ENCODE results near the gene GPR89B.
"Not testable (repeated sequence)": the region's sequence is repeated elsewhere in the genome, so short reads cannot be mapped to it uniquely, and the experiment has no call there.

Gene GPR89B

GRCh38 chr1:147928236-147929132, at the start of gene GPR89B:
Gene GPR89B, plus strand, starts transcription at chr1:147928420. Its CDS starts 117 bp downstream, at chr1:147928537.
- peak; percentile 61 to 87 (median 74) for DNase-seq (ENCODE audit: low read depth in 2 of 3, low spot score in 2 of 3)

GRCh38 chr1:147879911-147880310, 48.3 kb upstream of the GPR89B start:
- no peak for DNase-seq (ENCODE audit: low read depth in 2 of 3, low spot score in 2 of 3)

- no peak for DNase-seq (ENCODE audit: low read depth in 2 of 3, low spot score in 2 of 3)
Observed at GRCh38 chr1:147882535-147882934, 45.7 kb upstream of the GPR89B start.

- peak; percentile 16 to 49 (median 42) for DNase-seq (ENCODE audit: low read depth in 2 of 3, low spot score in 2 of 3)
Observed at GRCh38 chr1:147890177-147890790, 37.9 kb upstream of the GPR89B start.

- no peak for DNase-seq (ENCODE audit: low read depth in 2 of 3, low spot score in 2 of 3)
Observed at GRCh38 chr1:147891088-147891487, 37.1 kb upstream of the GPR89B start.

- no peak for DNase-seq (ENCODE audit: low read depth in 2 of 3, low spot score in 2 of 3)
Observed at GRCh38 chr1:147892216-147892615, 36.0 kb upstream of the GPR89B start.

GRCh38 chr1:147892731-147893214, 35.4 kb upstream of the GPR89B start:
- no peak for DNase-seq (ENCODE audit: low read depth in 2 of 3, low spot score in 2 of 3)

GRCh38 chr1:147895123-147895522, 33.1 kb upstream of the GPR89B start:
- no peak for DNase-seq (ENCODE audit: low read depth in 2 of 3, low spot score in 2 of 3)

- no peak for DNase-seq (ENCODE audit: low read depth in 2 of 3, low spot score in 2 of 3)
Observed at GRCh38 chr1:147897029-147897752, 31.0 kb upstream of the GPR89B start.

- no peak for DNase-seq (ENCODE audit: low read depth in 2 of 3, low spot score in 2 of 3)
Observed at GRCh38 chr1:147897789-147898188, 30.4 kb upstream of the GPR89B start.

GRCh38 chr1:147902253-147902845, 25.9 kb upstream of the GPR89B start, which contains the start of gene GJA8:
Gene GJA8, plus strand, starts transcription at chr1:147902795. Its CDS starts 5,161 bp downstream, at chr1:147907956.
- no peak for DNase-seq (ENCODE audit: low read depth in 2 of 3, low spot score in 2 of 3)

GRCh38 chr1:147904726-147905125, 23.5 kb upstream of the GPR89B start:
- no peak for DNase-seq (ENCODE audit: low read depth in 2 of 3, low spot score in 2 of 3)

GRCh38 chr1:147907786-147908509, 20.3 kb upstream of the GPR89B start:
- DNase-seq (ENCODE audit: low read depth in 2 of 3, low spot score in 2 of 3), result no peak

- no peak for DNase-seq (ENCODE audit: low read depth in 2 of 3, low spot score in 2 of 3)
Observed at GRCh38 chr1:147912553-147912952, 15.7 kb upstream of the GPR89B start.

- no peak for DNase-seq (ENCODE audit: low read depth in 2 of 3, low spot score in 2 of 3)
Observed at GRCh38 chr1:147913362-147913942, 14.8 kb upstream of the GPR89B start.

- no peak for DNase-seq (ENCODE audit: low read depth in 2 of 3, low spot score in 2 of 3)
Observed at GRCh38 chr1:147919896-147920295, 8.3 kb upstream of the GPR89B start.

GRCh38 chr1:147924813-147925212, 3.4 kb upstream of the GPR89B start:
- DNase-seq (ENCODE audit: low read depth in 2 of 3, low spot score in 2 of 3), result no peak

GRCh38 chr1:147927215-147927614, 1.0 kb upstream of the GPR89B start:
- DNase-seq (ENCODE audit: low read depth in 2 of 3, low spot score in 2 of 3), result not testable (repeated sequence)

GRCh38 chr1:147927689-147928088, 531 bp upstream of the GPR89B start:
- not testable (repeated sequence) for DNase-seq (ENCODE audit: low read depth in 2 of 3, low spot score in 2 of 3)

GRCh38 chr1:147931137-147931536, 2.9 kb downstream of the GPR89B start:
- DNase-seq (ENCODE audit: low read depth in 2 of 3, low spot score in 2 of 3), result not testable (repeated sequence)

Measured in activated CD8-positive, alpha-beta memory T cell treated with anti-CD3 and anti-CD28 coated beads for 48 hours (primary cell).